Parathyroid adenoma (tissue), 2 donors: ENCODE data around the gene PALLD.
"Not testable (repeated sequence)": the region's sequence is repeated elsewhere in the genome, so short reads cannot be mapped to it uniquely, and the experiment has no call there.

Experiments used
- H2AFZ ChIP-seq: fragments of 300-600 bp; sonication (generic); one replicate; pipeline ENCODE4 v1.7.0; 2017; ENCODE audit warnings: antibody characterized with exemption, mild to moderate bottlenecking
- H3K27ac ChIP-seq: fragments of 300-600 bp; sonication (generic); one replicate; pipeline ENCODE4 v1.7.0; 2017
- H3K27me3 ChIP-seq: fragments of 300-600 bp; sonication (generic); one replicate; pipeline ENCODE4 v1.7.0; 2017; ENCODE audit warnings: low read length; ENCODE audit not compliant: control insufficient read depth, insufficient read depth
- H3K36me3 ChIP-seq: fragments of 300-600 bp; sonication (generic); one replicate; pipeline ENCODE4 v1.7.0; 2017; ENCODE audit warnings: low read length; ENCODE audit not compliant: control insufficient read depth, insufficient read depth
- H3K4me1 ChIP-seq: fragments of 300-600 bp; sonication (generic); one replicate; pipeline ENCODE4 v1.7.0; 2017; ENCODE audit warnings: control low read depth
- H3K4me2 ChIP-seq: fragments of 300-600 bp; sonication (generic); one replicate; pipeline ENCODE4 v1.7.0; 2017; ENCODE audit warnings: low read length
- H3K4me3 ChIP-seq: fragments of 300-600 bp; sonication (generic); one replicate; pipeline ENCODE4 v1.7.0; 2017; ENCODE audit warnings: low read depth, low read length
- H3K79me2 ChIP-seq: fragments of 300-600 bp; sonication (generic); one replicate; pipeline ENCODE4 v1.7.0; 2017; ENCODE audit warnings: control low read depth
- H3K9ac ChIP-seq: fragments of 300-600 bp; sonication (generic); one replicate; pipeline ENCODE4 v1.7.0; 2017; ENCODE audit warnings: mild to moderate bottlenecking
- H3K9me3 ChIP-seq: fragments of 300-600 bp; sonication (generic); one replicate; pipeline ENCODE4 v1.7.0; 2017; ENCODE audit warnings: low read length; ENCODE audit not compliant: control insufficient read depth
- TF ChIP-seq, protein P1 (sequence below): fragments of 300-600 bp; sonication (generic); IDR thresholded peaks from one replicate; pipeline ENCODE4 v1.7.0; 2017; ENCODE audit warnings: antibody characterized with exemption, mild to moderate bottlenecking
- donor health status: primary hyperparathyroidism.

PALLD gene

DNA sequence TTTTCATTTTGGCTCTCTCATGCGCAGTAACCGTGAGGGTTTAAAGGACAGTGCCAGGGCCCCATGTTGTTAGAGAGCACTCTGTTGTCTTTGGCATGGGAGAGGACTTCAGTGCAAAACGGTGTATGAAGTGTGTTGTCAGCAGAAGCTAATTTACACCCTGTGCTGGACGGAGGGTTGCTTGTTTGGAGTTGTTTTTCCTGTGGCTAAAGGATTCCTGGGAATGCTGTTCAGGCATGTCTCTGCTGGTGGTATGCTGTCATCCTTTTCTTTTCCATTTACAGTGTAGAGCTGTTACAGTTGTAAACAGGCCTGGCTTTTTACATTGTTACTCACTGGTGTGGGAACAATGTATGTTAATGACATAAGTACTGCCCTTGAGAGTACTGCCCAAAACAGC is 306.9 kb downstream of the PALLD start:
- no peaks in the 10 kb centered on the region for H3K4me1 ChIP-seq
- no peak overlapping the region for H3K4me2 ChIP-seq
- H3K27me3 ChIP-seq, result no peaks in the 10 kb centered on the region
- H2AFZ ChIP-seq, result no peak overlapping the region
- TF ChIP-seq, protein P1, sequence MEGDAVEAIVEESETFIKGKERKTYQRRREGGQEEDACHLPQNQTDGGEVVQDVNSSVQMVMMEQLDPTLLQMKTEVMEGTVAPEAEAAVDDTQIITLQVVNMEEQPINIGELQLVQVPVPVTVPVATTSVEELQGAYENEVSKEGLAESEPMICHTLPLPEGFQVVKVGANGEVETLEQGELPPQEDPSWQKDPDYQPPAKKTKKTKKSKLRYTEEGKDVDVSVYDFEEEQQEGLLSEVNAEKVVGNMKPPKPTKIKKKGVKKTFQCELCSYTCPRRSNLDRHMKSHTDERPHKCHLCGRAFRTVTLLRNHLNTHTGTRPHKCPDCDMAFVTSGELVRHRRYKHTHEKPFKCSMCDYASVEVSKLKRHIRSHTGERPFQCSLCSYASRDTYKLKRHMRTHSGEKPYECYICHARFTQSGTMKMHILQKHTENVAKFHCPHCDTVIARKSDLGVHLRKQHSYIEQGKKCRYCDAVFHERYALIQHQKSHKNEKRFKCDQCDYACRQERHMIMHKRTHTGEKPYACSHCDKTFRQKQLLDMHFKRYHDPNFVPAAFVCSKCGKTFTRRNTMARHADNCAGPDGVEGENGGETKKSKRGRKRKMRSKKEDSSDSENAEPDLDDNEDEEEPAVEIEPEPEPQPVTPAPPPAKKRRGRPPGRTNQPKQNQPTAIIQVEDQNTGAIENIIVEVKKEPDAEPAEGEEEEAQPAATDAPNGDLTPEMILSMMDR, result no peak
- H3K4me3 ChIP-seq, result no peak overlapping the region
- peaks cover 17% of the 10 kb centered on the region for H3K79me2 ChIP-seq
- H3K27ac ChIP-seq, result no peak overlapping the region
- no peak overlapping the region for H3K9ac ChIP-seq
- H3K9me3 ChIP-seq, result no peaks in the 10 kb centered on the region
- H3K36me3 ChIP-seq, result no peaks in the 10 kb centered on the region

DNA sequence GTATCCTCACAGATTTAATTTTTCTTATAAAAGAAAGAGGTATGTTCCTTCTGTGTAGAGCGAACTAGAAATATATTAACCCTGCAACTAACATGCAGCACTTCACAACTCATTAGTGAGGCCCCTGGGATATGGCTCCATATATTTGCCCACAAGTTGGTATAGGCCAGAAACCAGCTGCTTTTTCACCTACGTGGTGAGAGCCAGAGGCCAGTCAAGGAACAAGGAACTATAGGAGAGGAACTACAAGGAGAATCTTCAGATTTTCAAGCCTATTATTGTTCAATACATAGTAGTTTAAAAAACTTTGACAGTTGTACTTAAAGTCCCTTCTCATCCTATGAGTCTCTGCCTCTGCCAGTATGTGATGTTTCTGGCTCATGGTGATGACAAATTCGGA is 307.3 kb downstream of the PALLD start:
- Histone ChIP-seq H2AFZ (no peak overlapping the region), H3K4me1 (no peaks in the 10 kb centered on the region), H3K9ac (no peak overlapping the region), H3K4me2 (no peak overlapping the region), H3K79me2 (peaks cover 17% of the 10 kb centered on the region), H3K27me3 (no peaks in the 10 kb centered on the region), H3K27ac (no peak overlapping the region), H3K4me3 (no peak overlapping the region), H3K9me3 (no peaks in the 10 kb centered on the region), H3K36me3 (no peaks in the 10 kb centered on the region)
- TF ChIP-seq, protein P1, result no peak

DNA sequence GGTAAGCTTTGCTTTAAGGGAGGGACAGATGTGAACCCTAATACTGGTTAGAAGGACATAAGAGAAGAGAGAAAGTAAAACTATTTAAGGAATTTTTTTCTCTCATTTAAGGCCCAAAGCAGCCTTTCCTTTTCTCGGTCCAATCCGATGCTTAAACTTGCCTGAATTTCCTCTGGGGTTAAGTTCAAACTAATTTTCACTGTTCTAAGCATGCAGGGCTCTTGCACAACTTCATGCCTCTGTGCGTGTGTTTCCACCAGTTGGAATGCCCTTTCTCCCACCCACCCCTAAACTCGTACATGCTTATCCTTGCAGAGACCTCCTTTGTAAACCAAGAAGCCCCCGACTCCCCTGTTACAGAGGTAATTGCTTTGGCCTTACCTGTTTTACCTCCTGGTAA is 308.5 kb downstream of the PALLD start:
- no peak overlapping the region for H3K4me3 ChIP-seq
- H3K4me1 ChIP-seq, result no peaks in the 10 kb centered on the region
- H3K27ac ChIP-seq, result no peak overlapping the region
- no peak overlapping the region for H3K4me2 ChIP-seq
- H3K36me3 ChIP-seq, result no peaks in the 10 kb centered on the region
- no peaks in the 10 kb centered on the region for H3K9me3 ChIP-seq
- H2AFZ ChIP-seq, result no peak overlapping the region
- H3K79me2 ChIP-seq, result peaks cover 13% of the 10 kb centered on the region
- no peak overlapping the region for H3K9ac ChIP-seq
- TF ChIP-seq, protein P1, result no peak
- no peaks in the 10 kb centered on the region for H3K27me3 ChIP-seq

DNA sequence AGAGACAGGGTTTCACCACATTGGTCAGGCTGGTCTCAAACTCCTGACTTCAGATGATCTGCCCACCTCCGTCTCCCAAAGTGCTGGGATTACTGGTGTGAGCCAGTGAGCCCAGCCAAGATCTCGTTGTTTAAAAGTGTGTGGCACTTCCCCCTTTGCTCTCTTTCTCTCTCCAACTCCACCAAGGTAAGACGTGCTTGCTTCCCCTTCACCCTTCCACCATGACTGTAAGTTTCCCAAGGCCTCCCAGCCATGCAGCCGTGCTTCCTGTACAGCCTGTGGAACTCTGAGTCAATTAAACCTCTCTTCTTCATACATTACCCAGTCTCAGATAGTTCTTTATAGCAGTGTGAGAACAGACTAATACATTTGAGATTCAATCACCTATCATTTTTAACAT is 309.4 kb downstream of the PALLD start:
- H3K4me2 ChIP-seq, H3K9me3 ChIP-seq, H3K36me3 ChIP-seq, H3K4me1 ChIP-seq, H3K4me3 ChIP-seq, H3K9ac ChIP-seq, H3K27ac ChIP-seq, H2AFZ ChIP-seq, H3K27me3 ChIP-seq: not testable (repeated sequence)
- H3K79me2 ChIP-seq, result peaks cover 13% of the 10 kb centered on the region

DNA sequence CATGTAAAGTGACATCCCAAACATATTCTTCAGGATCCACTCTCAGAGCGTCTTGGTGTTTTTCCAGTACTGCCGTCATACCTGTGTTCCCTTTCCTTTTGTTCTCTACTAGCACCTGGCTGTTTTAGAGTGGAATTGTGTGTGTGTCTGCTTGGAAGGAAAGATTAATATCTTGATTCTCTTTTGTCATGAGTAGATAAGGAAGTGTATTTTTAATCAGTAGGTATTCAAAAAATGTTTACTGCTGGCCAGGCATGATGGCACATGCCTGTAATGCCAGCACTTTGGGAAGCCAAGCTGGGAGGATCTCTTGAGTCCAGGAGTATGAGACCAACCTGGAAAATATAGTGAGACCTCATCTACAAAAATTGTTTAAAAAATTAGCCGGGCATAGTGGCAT is 314.4 kb downstream of the PALLD start:
- no peaks in the 10 kb centered on the region for H3K79me2 ChIP-seq
- no peaks in the 10 kb centered on the region for H3K9me3 ChIP-seq
- H3K27ac ChIP-seq, result no peak overlapping the region
- H2AFZ ChIP-seq, result no peak overlapping the region
- no peak overlapping the region for H3K4me3 ChIP-seq
- no peaks in the 10 kb centered on the region for H3K27me3 ChIP-seq
- no peaks in the 10 kb centered on the region for H3K36me3 ChIP-seq
- H3K9ac ChIP-seq, result no peak overlapping the region
- TF ChIP-seq, protein P1, result no peak
- peak overlapping the region; percentile 18 for H3K4me2 ChIP-seq
- H3K4me1 ChIP-seq, result peaks cover 5% of the 10 kb centered on the region
